ENCODE results near the gene ANKRD52.
A peak's percentile ranks its signal among the peaks of the same experiment; 100 is the strongest.
"Not testable (repeated sequence)": the region's sequence is repeated elsewhere in the genome, so short reads cannot be mapped to it uniquely, and the experiment has no call there.

ANKRD52 gene

GRCh38 chr12:56205445-56205844 is 52.7 kb downstream of the ANKRD52 start:
- no peak for DNase-seq

- no peak for DNase-seq
Observed at GRCh38 chr12:56204275-56204674, 53.9 kb downstream of the ANKRD52 start.

- DNase-seq = no peak
Observed at GRCh38 chr12:56202838-56203237, 55.3 kb downstream of the ANKRD52 start.

DNA sequence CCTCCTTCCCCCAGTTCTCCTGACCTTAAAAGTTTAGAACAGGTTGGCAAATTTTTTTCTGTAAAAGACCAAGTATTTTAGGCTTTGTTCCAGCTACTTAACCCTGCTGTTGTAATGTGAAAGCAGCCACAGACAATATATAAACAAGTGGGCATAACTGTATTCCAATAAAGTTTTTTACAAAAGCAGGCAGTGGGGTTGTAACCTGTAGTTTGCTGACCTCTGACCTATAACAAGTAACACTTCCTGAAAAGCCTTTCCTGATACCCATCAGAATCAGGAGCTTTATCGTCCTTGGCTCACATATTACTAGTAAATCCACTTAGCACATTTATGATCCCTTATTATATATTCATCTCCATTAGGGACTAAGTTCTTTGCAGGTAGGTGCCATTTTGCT is 55.8 kb downstream of the ANKRD52 start:
- no peak for DNase-seq

DNA sequence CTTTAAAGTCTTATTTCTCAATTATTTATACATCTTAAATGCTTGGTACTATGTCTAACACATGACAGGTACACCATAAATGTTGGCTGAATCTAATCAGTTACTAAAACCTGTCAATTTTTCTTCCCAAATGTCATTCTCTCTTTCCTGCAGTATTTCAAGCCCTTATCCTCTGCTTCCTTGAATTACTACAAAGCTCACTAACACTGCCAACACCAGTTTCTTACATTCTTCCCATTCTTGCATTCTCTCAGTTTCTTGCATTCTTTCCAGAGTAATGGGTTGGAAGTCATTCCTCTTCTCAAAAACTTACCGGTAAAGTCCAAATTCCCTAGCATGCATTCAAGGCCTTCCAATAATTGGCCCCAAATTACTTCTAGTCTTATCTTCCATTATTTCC is 59.3 kb downstream of the ANKRD52 start:
- DNase-seq = no peak

- DNase-seq = no peak
Observed at GRCh38 chr12:56197921-56198635, 60.1 kb downstream of the ANKRD52 start.

- not testable (repeated sequence) for DNase-seq
Observed at GRCh38 chr12:56196818-56197550, 61.2 kb downstream of the ANKRD52 start.

DNA sequence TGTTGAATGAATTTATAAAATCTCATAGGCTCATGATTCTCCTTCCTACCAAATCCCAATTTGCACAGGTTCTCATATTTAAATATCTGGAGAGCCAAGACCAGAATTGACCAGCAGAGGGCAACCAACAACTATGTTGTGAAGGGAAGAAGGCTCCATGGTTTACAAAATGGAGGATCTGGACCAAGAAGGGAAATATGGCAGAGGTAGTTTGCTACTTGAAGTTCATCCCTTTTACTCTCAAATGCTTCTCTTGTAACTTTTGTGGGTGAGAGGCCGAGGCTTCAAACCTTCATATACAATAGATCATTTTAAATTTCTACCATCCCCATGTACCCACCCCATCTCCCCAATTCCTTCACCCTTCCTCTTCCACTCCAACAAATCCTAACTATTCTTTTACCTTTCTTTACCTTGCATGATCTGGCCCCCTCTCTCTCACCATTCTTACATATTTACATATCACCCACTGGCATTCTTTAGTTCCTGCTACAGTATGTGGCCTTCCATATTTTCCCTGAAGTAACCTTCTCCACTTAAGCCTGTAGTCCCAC is 65.1 kb downstream of the ANKRD52 start:
- peak; percentile 85 for DNase-seq

DNA sequence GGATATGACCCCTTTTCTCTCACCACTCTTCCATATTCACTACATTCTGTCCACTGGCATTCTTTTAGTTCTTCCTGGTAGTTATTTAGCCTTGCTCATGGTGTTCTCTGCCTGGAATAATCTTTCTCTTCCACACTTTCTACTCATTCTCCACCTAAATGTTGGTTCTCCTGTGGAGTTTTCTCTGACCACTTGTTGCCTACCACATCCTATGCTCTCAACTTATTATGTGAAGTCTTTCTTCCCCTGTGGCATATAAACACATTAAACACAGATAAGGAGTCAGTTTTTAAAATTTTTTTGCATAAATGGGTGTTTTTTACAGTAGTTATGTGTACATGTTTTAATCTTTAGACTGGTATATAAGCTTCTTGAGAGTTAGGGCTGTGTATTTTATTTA is 65.6 kb downstream of the ANKRD52 start:
- no peak for DNase-seq

DNA sequence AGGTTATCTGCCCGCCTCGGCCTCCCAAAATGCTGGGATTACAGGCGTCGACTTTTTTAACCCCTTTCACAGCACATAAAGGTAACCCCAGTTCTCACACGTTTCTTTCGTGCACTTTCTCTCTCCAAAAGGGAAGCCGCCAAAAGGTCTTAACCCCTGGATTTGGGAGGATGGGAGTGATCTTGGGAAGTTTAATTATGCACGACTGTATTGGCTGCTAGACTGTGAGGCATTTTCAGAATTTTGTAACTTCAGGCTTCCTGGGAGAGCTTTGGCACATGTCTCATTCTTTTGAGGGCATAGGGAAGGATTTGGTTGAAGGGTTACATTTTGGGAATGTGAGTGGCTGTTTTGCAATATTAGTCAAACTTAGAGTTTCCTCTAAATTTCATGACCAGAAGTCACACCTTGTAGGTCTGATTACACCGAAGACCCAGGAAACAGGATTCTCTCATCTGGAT is 67.5 kb downstream of the ANKRD52 start:
- peak; percentile 43 for DNase-seq

DNA sequence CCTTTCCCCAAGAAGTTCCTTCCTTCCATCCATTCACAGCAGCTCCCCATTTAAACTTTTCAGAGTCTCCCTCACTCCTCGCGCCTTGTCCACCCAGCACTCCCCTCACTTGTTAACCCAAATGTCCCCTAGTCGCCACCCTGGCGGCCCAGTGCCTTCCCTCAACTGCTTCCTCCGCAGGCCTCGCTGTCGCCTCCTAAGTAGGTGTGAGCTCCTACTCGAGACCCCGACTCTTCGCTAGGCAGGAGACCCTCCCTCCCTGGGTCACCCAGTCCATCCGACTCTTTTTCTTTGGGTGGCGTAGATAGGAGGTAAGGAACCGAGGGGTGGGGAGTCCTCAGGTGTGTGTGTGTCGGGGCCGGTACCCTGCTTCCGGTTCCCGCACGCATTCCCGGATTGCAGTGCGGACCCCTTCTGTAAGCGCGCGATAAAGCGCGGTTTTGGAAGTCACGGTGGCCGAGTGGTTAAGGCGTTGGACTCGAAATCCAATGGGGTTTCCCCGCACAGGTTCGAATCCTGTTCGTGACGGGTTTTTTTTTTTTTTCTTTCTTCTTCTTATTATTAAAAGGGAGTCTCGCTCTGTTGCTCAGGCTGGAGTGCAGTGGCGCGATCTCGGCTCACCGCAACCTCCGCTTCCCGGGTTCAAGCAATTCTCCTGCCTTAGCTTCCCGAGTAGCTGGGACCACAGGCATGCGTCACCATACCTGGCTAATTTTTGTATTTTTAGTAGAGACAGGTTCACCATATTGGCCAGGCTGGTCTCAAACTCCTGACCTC is 68.1 kb downstream of the ANKRD52 start:
- peak; percentile 87 for DNase-seq

GRCh38 chr12:56189099-56189917 is 68.9 kb downstream of the ANKRD52 start, which contains the start of gene SMARCC2:
SMARCC2 (minus strand) TSS chr12:56189483; CDS start chr12:56189461, 22 bp downstream.
- peak; percentile 83 for DNase-seq

DNA sequence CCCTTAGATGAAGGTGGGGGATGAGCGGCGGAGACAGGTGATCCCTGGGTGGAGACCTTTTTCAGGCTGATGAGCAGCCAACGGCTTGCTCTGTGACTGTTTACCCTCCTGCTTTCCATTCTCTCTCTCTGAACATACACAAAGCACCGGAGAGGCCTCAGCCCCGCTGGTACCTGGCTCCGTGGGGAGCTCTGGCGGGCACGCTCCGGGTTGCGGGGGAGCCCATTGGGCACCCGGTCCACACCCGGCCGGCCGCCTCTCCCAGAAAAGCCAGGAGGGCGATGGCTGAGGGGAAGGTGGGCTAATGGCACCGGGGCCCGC is 69.4 kb downstream of the ANKRD52 start:
- DNase-seq = peak; percentile 49

- DNase-seq = no peak
Observed at GRCh38 chr12:56188131-56188777, 69.9 kb downstream of the ANKRD52 start.

Measured in NCI-H2171 treated with DMSO at 0.1 percent for 48 hours (cell line).